BLaER1 (cell line): ENCODE results near the gene PARN.
"Not testable (repeated sequence)": the region's sequence is repeated elsewhere in the genome, so short reads cannot be mapped to it uniquely, and the experiment has no call there.

ENCODE experiments used
- H3K27ac ChIP-seq: shearing (Covaris generic); formaldehyde crosslinking; 2 replicates; pipeline ENCODE4 v1.8.1; 2022
- H3K27me3 ChIP-seq: shearing (Covaris generic); formaldehyde crosslinking; 2 replicates; pipeline ENCODE4 v1.8.1; 2022
- H3K36me3 ChIP-seq: shearing (Covaris generic); formaldehyde crosslinking; 2 replicates; pipeline ENCODE4 v1.8.1; 2022
- H3K4me1 ChIP-seq: shearing (Covaris generic); formaldehyde crosslinking; 2 replicates; pipeline ENCODE4 v1.8.1; 2022
- H3K4me2 ChIP-seq: shearing (Covaris generic); formaldehyde crosslinking; 2 replicates; pipeline ENCODE4 v1.8.1; 2022
- H3K4me3 ChIP-seq: shearing (Covaris generic); formaldehyde crosslinking; 2 replicates; pipeline ENCODE4 v1.8.1; 2022
- H3K9ac ChIP-seq: shearing (Covaris generic); formaldehyde crosslinking; 2 replicates; pipeline ENCODE4 v1.8.1; 2022
- H3K9me3 ChIP-seq: shearing (Covaris generic); formaldehyde crosslinking; 2 replicates; pipeline ENCODE4 v1.8.1; 2022
- H4K20me1 ChIP-seq: shearing (Covaris generic); formaldehyde crosslinking; 2 replicates; pipeline ENCODE4 v1.8.1; 2022
- Cebpa-rat ChIP-seq: shearing (Covaris generic); IDR thresholded peaks from 2 replicates; pipeline ENCODE4 v1.8.1; 2022

PARN gene

GRCh38 chr16:14449334-14449733 lies 180.7 kb downstream of the PARN start:
- H3K4me2 ChIP-seq, result no peak overlapping the region
- H3K27me3 ChIP-seq, result no peaks in the 10 kb centered on the region
- H3K9ac ChIP-seq, result no peak overlapping the region
- H3K4me3 ChIP-seq, result no peak overlapping the region
- no peaks in the 10 kb centered on the region for H4K20me1 ChIP-seq
- H3K27ac ChIP-seq, result no peak overlapping the region
- no peaks in the 10 kb centered on the region for H3K4me1 ChIP-seq
- no peak for TF ChIP-seq Cebpa-rat
- no peaks in the 10 kb centered on the region for H3K9me3 ChIP-seq
- H3K36me3 ChIP-seq, result peaks cover 19% of the 10 kb centered on the region

- Histone ChIP-seq H3K4me1 (no peaks in the 10 kb centered on the region), H3K9ac (no peak overlapping the region), H3K4me3 (no peak overlapping the region), H3K36me3 (peaks cover 19% of the 10 kb centered on the region), H4K20me1 (no peaks in the 10 kb centered on the region), H3K27me3 (no peaks in the 10 kb centered on the region), H3K9me3 (no peaks in the 10 kb centered on the region), H3K4me2 (no peak overlapping the region), H3K27ac (no peak overlapping the region)
- no peak for TF ChIP-seq Cebpa-rat
Observed at GRCh38 chr16:14448879-14449278, 181.2 kb downstream of the PARN start.

GRCh38 chr16:14447783-14448182 lies 182.3 kb downstream of the PARN start:
- no peak overlapping the region for H3K27ac ChIP-seq
- no peak for TF ChIP-seq Cebpa-rat

GRCh38 chr16:14446796-14447195 lies 183.3 kb downstream of the PARN start:
- Histone ChIP-seq H3K9ac (no peak overlapping the region), H3K27ac (no peak overlapping the region), H3K4me1 (no peaks in the 10 kb centered on the region), H3K27me3 (no peaks in the 10 kb centered on the region), H3K4me3 (no peak overlapping the region), H4K20me1 (no peaks in the 10 kb centered on the region), H3K9me3 (no peaks in the 10 kb centered on the region), H3K4me2 (no peak overlapping the region), H3K36me3 (peaks cover 24% of the 10 kb centered on the region)
- TF ChIP-seq Cebpa-rat, result no peak

More at GRCh38 chr16:14447783-14448182, 182.3 kb downstream of the PARN start:
- no peaks in the 10 kb centered on the region for H4K20me1 ChIP-seq
- H3K27me3 ChIP-seq, result no peaks in the 10 kb centered on the region
- H3K9me3 ChIP-seq, result no peaks in the 10 kb centered on the region
- H3K9ac ChIP-seq, result no peak overlapping the region
- H3K4me3 ChIP-seq, result no peak overlapping the region
- peaks cover 24% of the 10 kb centered on the region for H3K36me3 ChIP-seq
- no peak overlapping the region for H3K4me2 ChIP-seq
- no peaks in the 10 kb centered on the region for H3K4me1 ChIP-seq

GRCh38 chr16:14445937-14446715 lies 183.9 kb downstream of the PARN start:
- no peak for TF ChIP-seq Cebpa-rat
- peaks cover 24% of the 10 kb centered on the region for H3K36me3 ChIP-seq

GRCh38 chr16:14444979-14445810 lies 184.9 kb downstream of the PARN start:
- no peak overlapping the region for H3K4me3 ChIP-seq
- H3K27ac ChIP-seq, result no peak overlapping the region
- H3K4me1 ChIP-seq, result no peaks in the 10 kb centered on the region
- no peak overlapping the region for H3K4me2 ChIP-seq
- H3K9ac ChIP-seq, result no peak overlapping the region
- H3K36me3 ChIP-seq, result peaks cover 24% of the 10 kb centered on the region
- no peaks in the 10 kb centered on the region for H3K27me3 ChIP-seq
- no peak for TF ChIP-seq Cebpa-rat
- no peaks in the 10 kb centered on the region for H3K9me3 ChIP-seq
- H4K20me1 ChIP-seq, result no peaks in the 10 kb centered on the region

More at GRCh38 chr16:14445937-14446715, 183.9 kb downstream of the PARN start:
- Histone ChIP-seq H3K9ac (no peak overlapping the region), H3K9me3 (no peaks in the 10 kb centered on the region), H3K4me2 (no peak overlapping the region), H3K4me1 (no peaks in the 10 kb centered on the region), H4K20me1 (no peaks in the 10 kb centered on the region), H3K4me3 (no peak overlapping the region), H3K27ac (no peak overlapping the region), H3K27me3 (no peaks in the 10 kb centered on the region)

- not testable (repeated sequence) for H4K20me1 ChIP-seq, H3K27ac ChIP-seq, H3K27me3 ChIP-seq, H3K9ac ChIP-seq, H3K9me3 ChIP-seq, H3K4me2 ChIP-seq, H3K4me3 ChIP-seq
- Histone ChIP-seq H3K4me1 (peaks cover 24% of the 10 kb centered on the region), H3K36me3 (peaks cover 20% of the 10 kb centered on the region)
Observed at GRCh38 chr16:14441533-14441932, 188.5 kb downstream of the PARN start.

GRCh38 chr16:14438256-14438655 lies 191.8 kb downstream of the PARN start:
- H3K4me2 ChIP-seq, result peak overlapping the region; percentile 83
- H3K9ac ChIP-seq, result no peak overlapping the region
- no peak for TF ChIP-seq Cebpa-rat
- H4K20me1 ChIP-seq, result no peaks in the 10 kb centered on the region
- H3K27ac ChIP-seq, result no peak overlapping the region
- no peaks in the 10 kb centered on the region for H3K27me3 ChIP-seq
- H3K4me1 ChIP-seq, result peaks cover 52% of the 10 kb centered on the region
- no peaks in the 10 kb centered on the region for H3K9me3 ChIP-seq
- no peak overlapping the region for H3K4me3 ChIP-seq
- H3K36me3 ChIP-seq, result peaks cover 8% of the 10 kb centered on the region

GRCh38 chr16:14437426-14437825 lies 192.6 kb downstream of the PARN start:
- Histone ChIP-seq H3K9ac (no peak overlapping the region), H3K27ac (no peak overlapping the region), H3K4me3 (no peak overlapping the region), H3K9me3 (peaks cover 7% of the 10 kb centered on the region; the same call in 1 of the 2 replicates), H3K4me1 (peaks cover 52% of the 10 kb centered on the region), H3K36me3 (peaks cover 14% of the 10 kb centered on the region), H4K20me1 (no peaks in the 10 kb centered on the region), H3K27me3 (no peaks in the 10 kb centered on the region), H3K4me2 (peak overlapping the region; percentile 83)
- no peak for TF ChIP-seq Cebpa-rat

GRCh38 chr16:14436401-14436955 lies 193.6 kb downstream of the PARN start:
- H3K27ac ChIP-seq, result peak overlapping the region; percentile 20; the same call in 1 of the 2 replicates
- peak overlapping the region; percentile 38; the same call in 1 of the 2 replicates for H3K9ac ChIP-seq
- no peak for TF ChIP-seq Cebpa-rat
- H3K36me3 ChIP-seq, result peaks cover 20% of the 10 kb centered on the region
- no peaks in the 10 kb centered on the region for H3K27me3 ChIP-seq
- peaks cover 52% of the 10 kb centered on the region for H3K4me1 ChIP-seq
- H4K20me1 ChIP-seq, result no peaks in the 10 kb centered on the region
- peaks cover 7% of the 10 kb centered on the region; the same call in 1 of the 2 replicates for H3K9me3 ChIP-seq
- peak overlapping the region; percentile 20 for H3K4me3 ChIP-seq
- H3K4me2 ChIP-seq, result peak overlapping the region; percentile 83
